HFFc6 (cell line): Measurements from ENCODE around the gene RBPJL. TPM values are rescaled to one million over a fixed set of nuclear protein-coding genes. Genes with fewer than 3 reads are reported as not detected.

Source experiments
- DNase-seq: peaks from one replicate; pipeline ENCODE4 v3.0.0-alpha.2; 2018
- H3K27ac Mint-ChIP-seq: 2 replicates; pipeline ENCODE4 v1.8.0; 2020; ENCODE audit warnings: mild to moderate bottlenecking, mixed read lengths
- H3K27me3 Mint-ChIP-seq: 2 replicates; pipeline ENCODE4 v1.8.0; 2021; ENCODE audit warnings: mild to moderate bottlenecking, moderate library complexity, mixed read lengths; ENCODE audit not compliant: insufficient read depth
- H3K36me3 Mint-ChIP-seq: 2 replicates; pipeline ENCODE4 v1.8.0; 2021; ENCODE audit warnings: low read depth, mixed read lengths
- H3K4me1 Mint-ChIP-seq: 2 replicates; pipeline ENCODE4 v1.8.0; 2020; ENCODE audit warnings: low read depth, mixed read lengths
- H3K4me3 Mint-ChIP-seq: 2 replicates; pipeline ENCODE4 v1.8.0; 2020; ENCODE audit warnings: mild to moderate bottlenecking, moderate library complexity, mixed read lengths
- H3K9me3 Mint-ChIP-seq: 2 replicates; pipeline ENCODE4 v1.8.0; 2020; ENCODE audit warnings: mild to moderate bottlenecking, mixed read lengths
- CTCF ChIP-seq: fragments of 200-600 bp; sonication (generic); IDR thresholded peaks from 2 replicates; pipeline ENCODE4 v1.5.0; 2021; ENCODE audit warnings: antibody characterized with exemption, mild to moderate bottlenecking
- total RNA-seq, 6 experiments: library from RNA; stranded (reverse); fragmentation: NEBNext Ultra II Directional; extraction: Animal tissue kit (Norgen Biotek cat#: 25700); gene quantifications; 2 replicates in 1 of 6; 3 replicates in 5 of 6; pipeline ENCODE4 v1.2.3, GENCODE V29; 2021

RBPJL gene
- total RNA-seq, 6 experiments from 2014 or later = not detected

GRCh38 chr20:45313065-45313695 lies 6.5 kb downstream of the RBPJL start:
- DNase-seq = no peak

GRCh38 chr20:45313943-45314342 lies 7.3 kb downstream of the RBPJL start:
- H3K27ac Mint-ChIP-seq = no peak overlapping the region
- no peaks in the 10 kb centered on the region for H3K36me3 Mint-ChIP-seq
- no peak overlapping the region for H3K4me3 Mint-ChIP-seq
- no peak for DNase-seq
- H3K4me1 Mint-ChIP-seq = peaks cover 13% of the 10 kb centered on the region
- TF ChIP-seq CTCF = no peak
- no peaks in the 10 kb centered on the region for H3K9me3 Mint-ChIP-seq
- peaks cover 26% of the 10 kb centered on the region for H3K27me3 Mint-ChIP-seq

More at GRCh38 chr20:45313065-45313695, 6.5 kb downstream of the RBPJL start:
- no peak overlapping the region for H3K4me3 Mint-ChIP-seq
- H3K9me3 Mint-ChIP-seq = no peaks in the 10 kb centered on the region
- H3K4me1 Mint-ChIP-seq = peaks cover 13% of the 10 kb centered on the region
- no peak for TF ChIP-seq CTCF
- no peak overlapping the region for H3K27ac Mint-ChIP-seq
- no peaks in the 10 kb centered on the region for H3K36me3 Mint-ChIP-seq
- peaks cover 26% of the 10 kb centered on the region for H3K27me3 Mint-ChIP-seq

- DNase-seq = no peak
- H3K9me3 Mint-ChIP-seq = no peaks in the 10 kb centered on the region
- H3K36me3 Mint-ChIP-seq = no peaks in the 10 kb centered on the region
- no peak for TF ChIP-seq CTCF
- H3K4me1 Mint-ChIP-seq = peaks cover 15% of the 10 kb centered on the region
- no peak overlapping the region for H3K27ac Mint-ChIP-seq
- H3K27me3 Mint-ChIP-seq = peaks cover 27% of the 10 kb centered on the region
- no peak overlapping the region for H3K4me3 Mint-ChIP-seq
Observed at GRCh38 chr20:45315672-45316071, 9.0 kb downstream of the RBPJL start.

GRCh38 chr20:45316150-45317080 lies 9.8 kb downstream of the RBPJL start:
- no peak for DNase-seq
- Mint-ChIP-seq H3K4me3 (no peak overlapping the region), H3K4me1 (peaks cover 7% of the 10 kb centered on the region), H3K36me3 (no peaks in the 10 kb centered on the region), H3K9me3 (no peaks in the 10 kb centered on the region), H3K27ac (no peak overlapping the region), H3K27me3 (peaks cover 23% of the 10 kb centered on the region)
- TF ChIP-seq CTCF = no peak

- H3K9me3 Mint-ChIP-seq = no peaks in the 10 kb centered on the region
- TF ChIP-seq CTCF = no peak
- no peak for DNase-seq
- H3K4me1 Mint-ChIP-seq = peaks cover 6% of the 10 kb centered on the region
- no peak overlapping the region for H3K27ac Mint-ChIP-seq
- H3K4me3 Mint-ChIP-seq = no peak overlapping the region
- no peaks in the 10 kb centered on the region for H3K36me3 Mint-ChIP-seq
- H3K27me3 Mint-ChIP-seq = peaks cover 21% of the 10 kb centered on the region
Observed at GRCh38 chr20:45317826-45318225, 11.2 kb downstream of the RBPJL start.
